Sigmoid colon (tissue), 3 donors: ENCODE measurements around the gene PSME1.

Experiments used
- CTCF ChIP-seq, 4 experiments: fragments of 450-650 bp in 3 of 4; fragments of 200-600 bp in 1 of 4; IDR thresholded peaks; one replicate each; pipeline ENCODE4 v1.5.1; 2016 to 2019; ENCODE audit warnings: antibody characterized with exemption in 4 of 4, mild to moderate bottlenecking in 3 of 4, moderate library complexity in 2 of 4
- POLR2A ChIP-seq, 2 donors: fragments of 450-650 bp; IDR thresholded peaks; one replicate each; pipeline ENCODE4 v1.6.1; 2016; ENCODE audit warnings: antibody characterized with exemption in 2 of 2, mild to moderate bottlenecking in 2 of 2, moderate library complexity in 2 of 2

GRCh38 chr14:24151404-24152080, 15.5 kb downstream of the PSME1 start:
- TF ChIP-seq CTCF (IDR thresholded peaks at IDR 0.05) (no peak), POLR2A (IDR thresholded peaks at IDR 0.05) (no peak)
